OCI-LY1 (cell line): Measurements from ENCODE around the gene C13orf46.

Experiments
- EZH2 ChIP-seq: fragments of 200-600 bp; sonication (generic), shearing (Covaris generic); IDR thresholded peaks from 2 replicates; pipeline ENCODE4 v1.8.0; 2017; ENCODE audit warnings: borderline replicate concordance, mixed run types, mild to moderate bottlenecking, antibody characterized with exemption, low read length, moderate library complexity, mixed read lengths
- TF ChIP-seq, protein P1 (sequence below): fragments of 200-600 bp; sonication (generic), shearing (Covaris generic); IDR thresholded peaks from 2 replicates; pipeline ENCODE4 v1.5.1; 2017; ENCODE audit warnings: mild to moderate bottlenecking, antibody characterized with exemption, low read length, moderate library complexity, mixed read lengths

DNA sequence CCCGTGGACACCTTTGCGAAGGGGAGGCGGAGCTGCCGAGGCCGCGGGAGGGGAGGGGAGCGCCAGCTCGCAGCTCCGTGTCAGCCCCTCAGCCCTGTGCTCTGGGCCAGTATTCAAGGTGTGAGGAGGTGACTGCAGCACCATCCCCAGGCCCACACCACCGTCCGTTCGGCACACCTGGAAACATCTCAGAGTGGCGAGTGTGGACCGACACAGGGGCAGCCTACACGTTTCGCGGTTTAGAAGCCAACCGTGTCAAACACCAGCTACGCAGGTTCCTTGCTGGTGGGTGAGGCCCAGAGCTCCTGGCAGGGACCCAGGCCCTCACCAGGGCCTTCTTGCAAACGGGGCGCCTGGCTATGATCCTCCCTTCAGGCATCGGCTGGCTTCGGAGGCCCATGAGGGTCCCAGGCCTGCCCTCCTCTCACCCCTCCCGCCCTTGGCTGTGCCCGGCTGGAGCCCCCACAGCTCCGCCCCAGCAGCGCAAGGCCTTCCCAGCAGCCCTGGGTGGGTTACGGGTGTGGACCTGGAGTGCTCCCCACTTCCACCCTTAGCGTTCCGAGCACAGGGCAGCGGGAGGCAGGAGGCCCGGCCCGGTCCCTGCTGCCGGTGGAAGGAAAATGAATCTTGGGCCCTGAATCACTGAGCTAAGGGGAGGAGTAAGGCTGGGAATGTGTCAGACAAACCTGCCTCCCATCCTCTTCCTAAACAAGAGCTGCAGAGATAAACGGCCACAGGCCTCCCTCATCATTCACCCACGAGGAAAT lies 1.2 kb downstream of the C13orf46 start:
- TF ChIP-seq, protein P1, sequence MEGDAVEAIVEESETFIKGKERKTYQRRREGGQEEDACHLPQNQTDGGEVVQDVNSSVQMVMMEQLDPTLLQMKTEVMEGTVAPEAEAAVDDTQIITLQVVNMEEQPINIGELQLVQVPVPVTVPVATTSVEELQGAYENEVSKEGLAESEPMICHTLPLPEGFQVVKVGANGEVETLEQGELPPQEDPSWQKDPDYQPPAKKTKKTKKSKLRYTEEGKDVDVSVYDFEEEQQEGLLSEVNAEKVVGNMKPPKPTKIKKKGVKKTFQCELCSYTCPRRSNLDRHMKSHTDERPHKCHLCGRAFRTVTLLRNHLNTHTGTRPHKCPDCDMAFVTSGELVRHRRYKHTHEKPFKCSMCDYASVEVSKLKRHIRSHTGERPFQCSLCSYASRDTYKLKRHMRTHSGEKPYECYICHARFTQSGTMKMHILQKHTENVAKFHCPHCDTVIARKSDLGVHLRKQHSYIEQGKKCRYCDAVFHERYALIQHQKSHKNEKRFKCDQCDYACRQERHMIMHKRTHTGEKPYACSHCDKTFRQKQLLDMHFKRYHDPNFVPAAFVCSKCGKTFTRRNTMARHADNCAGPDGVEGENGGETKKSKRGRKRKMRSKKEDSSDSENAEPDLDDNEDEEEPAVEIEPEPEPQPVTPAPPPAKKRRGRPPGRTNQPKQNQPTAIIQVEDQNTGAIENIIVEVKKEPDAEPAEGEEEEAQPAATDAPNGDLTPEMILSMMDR = no peak
- TF ChIP-seq EZH2 = no peak
